DMS53 (cell line): ENCODE results near the gene DUS1L.
"Not testable (repeated sequence)": the region's sequence is repeated elsewhere in the genome, so short reads cannot be mapped to it uniquely, and the experiment has no call there.

Experiments used
- DNase-seq: peaks from one replicate; lab custom pipeline; 2025; lab: John Stamatoyannopoulos, UW

Gene DUS1L

DNA sequence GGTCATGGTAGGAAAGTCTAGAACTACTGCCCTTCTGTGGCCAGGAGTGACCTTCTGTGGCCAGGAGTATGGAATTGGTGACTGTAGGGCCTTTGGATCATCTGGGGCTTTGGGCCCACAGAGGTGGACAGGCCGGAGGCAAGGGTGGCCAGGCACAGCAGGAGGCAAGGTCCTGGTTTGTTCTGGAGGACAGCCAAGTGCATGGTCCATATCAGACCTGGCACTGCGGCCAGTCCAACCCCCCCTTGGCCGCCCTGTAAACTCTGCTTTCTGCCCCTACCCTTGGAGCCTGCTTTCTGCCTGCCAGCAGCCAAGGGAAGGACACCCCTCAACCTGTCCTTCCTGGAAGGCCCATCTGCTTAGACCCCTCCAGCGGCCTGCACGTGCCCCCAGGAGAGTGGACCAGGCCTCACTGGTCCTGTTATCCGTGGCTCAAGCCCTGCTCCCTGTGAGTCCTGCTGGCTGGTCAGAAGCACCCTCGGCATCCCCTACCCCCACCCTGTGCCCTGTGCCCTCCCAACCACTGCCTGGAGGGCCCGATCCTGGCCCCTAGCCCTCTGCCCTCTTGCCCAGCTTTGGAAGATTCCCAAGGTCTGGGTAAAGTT is 25.8 kb downstream of the DUS1L start:
- no peak for DNase-seq

- DNase-seq = not testable (repeated sequence)
These were observed 26.7 kb downstream of the DUS1L start for GRCh38 chr17:82038796-82039409.

DNA sequence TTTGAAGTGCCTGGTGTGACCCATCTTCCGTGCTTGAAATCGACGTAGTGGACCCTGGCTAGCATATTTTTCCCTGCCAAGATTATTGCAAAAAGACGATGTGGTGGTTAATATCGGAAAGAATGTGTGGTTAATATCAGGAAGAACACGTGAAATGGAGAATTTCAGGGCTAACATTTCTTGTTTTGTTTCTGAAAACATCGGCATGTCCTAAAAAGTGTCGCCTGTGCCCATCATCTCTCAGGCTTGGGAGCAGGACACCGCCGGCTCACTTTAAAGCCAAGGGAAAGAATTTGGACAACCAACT is 27.8 kb downstream of the DUS1L start:
- DNase-seq = peak; percentile 73

DNA sequence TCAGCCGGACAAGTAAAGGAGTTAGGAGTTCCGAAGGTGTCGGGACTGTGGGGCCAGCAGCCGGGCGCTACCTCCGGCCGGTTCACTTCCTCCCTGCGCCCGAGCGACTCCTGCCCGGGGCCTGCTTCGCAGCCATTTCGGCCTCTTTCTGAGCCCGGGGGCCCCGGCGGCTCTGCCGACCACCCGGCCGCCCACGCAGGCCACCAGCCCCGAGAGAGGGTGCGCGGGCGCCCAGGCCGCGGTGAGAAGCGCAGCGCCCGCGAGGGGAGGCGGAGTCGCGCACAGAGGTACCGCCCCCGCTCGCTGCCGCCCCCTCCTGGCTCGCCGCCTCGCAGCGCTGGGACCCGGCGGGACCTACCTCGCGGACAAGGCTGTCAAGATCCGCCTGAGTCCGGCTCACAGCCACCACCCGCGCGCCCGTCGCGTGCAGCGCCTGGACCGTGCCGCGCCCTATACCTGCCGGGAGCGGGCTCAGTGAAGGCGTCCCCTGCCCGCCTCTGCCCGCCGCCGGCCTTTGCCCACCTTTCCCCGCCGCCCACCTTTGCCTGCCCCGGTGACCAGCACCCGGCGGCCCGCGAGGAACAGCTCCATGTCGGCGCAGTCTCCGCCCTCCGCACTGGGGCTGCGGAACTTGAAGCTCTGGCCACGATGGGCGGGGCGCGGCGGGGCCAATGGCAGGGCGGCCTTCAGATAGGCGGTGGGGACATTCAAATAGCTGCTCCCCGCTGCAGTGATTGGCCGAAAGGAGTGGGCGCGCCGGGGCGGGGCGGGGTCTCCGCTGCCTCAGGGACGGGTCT is 28.3 kb downstream of the DUS1L start, which contains the start of gene DCXR:
Gene DCXR, minus strand, starts transcription at position 606 of the 797 bp plus-strand sequence. Its CDS starts 15 bp downstream, at position 591.
- DNase-seq = peak; percentile 99

- DNase-seq = peak; percentile 69
These were observed 28.9 kb downstream of the DUS1L start for GRCh38 chr17:82036634-82037091.

GRCh38 chr17:82035956-82036633 is 29.5 kb downstream of the DUS1L start:
- DNase-seq = no peak

DNA sequence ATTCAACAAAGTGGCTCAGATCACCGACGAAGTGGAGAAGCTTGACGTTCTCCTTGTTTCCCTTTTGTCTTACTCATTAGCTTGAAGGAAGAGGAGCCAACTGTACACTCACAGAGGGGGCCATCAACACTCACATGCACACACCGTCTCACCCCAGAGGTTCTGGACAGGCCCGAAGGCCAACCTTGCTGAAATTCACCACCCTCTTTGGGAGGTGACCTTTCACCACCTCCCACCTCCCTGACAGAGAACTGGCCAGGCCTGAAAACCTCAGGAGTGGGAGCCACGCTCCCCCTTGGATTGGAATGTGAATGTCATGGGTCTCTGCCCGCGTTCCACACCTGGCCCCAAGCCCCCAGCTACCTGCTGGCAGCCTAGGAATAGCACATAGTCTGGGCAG is 30.1 kb downstream of the DUS1L start:
- no peak for DNase-seq

DNA sequence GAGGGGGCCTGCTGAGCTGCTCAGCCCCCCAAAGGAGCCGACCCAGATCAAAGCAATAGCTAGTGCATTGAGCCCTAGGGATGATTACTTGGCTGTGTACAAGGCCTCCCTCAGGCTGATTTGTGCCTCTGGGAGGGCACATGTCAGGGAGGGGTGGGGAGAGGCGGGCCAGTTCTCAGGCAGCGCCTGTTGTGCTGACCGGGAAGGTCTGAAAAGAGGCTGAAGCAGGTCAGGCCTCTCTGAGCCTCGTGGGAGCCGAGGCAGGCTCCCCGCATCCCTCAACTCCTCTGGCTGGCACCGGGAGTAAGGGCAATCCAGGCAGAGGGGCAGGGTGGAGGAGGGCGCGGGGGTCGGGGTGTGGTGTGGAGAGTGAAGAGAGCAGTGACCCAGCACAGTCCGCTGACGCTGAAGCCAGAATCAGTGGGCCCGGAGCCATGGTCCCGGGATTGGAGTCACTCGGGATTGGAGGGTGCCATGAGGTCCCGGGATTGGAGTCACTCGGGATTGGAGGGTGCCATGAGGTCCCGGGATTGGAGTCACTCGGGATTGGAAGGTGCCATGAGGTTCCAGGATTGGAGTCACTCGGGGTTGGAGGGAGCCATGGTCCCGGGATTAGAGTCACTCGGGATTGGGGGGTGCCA is 31.1 kb downstream of the DUS1L start:
- DNase-seq = no peak

GRCh38 chr17:82033359-82034085 is 32.1 kb downstream of the DUS1L start:
- DNase-seq = no peak

DNA sequence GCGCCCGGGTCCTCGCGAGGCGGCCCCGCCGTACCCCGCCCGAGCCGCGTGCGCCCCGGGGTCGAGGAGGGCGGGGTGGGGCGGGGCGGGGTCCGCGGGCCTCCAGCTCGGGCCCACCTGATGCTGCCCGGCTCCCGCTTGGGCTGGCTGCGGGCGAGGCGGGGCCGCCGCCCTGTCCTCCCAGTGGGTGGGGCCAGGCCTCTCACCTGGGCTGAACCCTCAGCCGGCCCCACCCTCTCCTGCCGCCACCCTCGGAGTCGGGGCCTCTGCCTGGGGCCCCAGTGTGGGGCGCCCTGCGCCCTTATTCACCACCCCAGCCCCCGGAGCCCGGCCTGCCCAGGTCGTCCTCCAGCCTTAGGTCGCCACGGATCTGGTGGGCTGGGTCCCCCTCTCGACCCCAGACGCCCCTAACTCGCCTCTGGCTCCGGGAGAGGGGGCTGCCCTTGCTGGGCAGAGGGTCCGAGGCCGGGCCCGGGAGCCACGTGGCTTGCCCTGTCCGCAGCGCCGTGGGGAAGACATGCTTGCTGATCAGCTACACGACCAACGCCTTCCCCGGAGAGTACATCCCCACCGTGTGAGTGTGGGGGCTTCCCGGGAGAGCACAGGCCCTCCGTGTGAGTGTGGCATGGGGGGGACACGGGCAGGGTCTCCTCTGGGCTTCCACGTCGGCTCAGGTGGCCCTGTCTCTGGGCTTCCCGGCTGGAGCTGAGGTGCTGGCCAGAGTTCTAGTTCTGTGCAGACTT is 33.5 kb downstream of the DUS1L start:
- DNase-seq = peak; percentile 90

- DNase-seq = peak; percentile 92
These were observed 34.2 kb downstream of the DUS1L start, which contains the start of gene RAC3 for GRCh38 chr17:82031303-82031884. Gene RAC3, plus strand, starts transcription at chr17:82031678. Its CDS starts 84 bp downstream, at chr17:82031762.

DNA sequence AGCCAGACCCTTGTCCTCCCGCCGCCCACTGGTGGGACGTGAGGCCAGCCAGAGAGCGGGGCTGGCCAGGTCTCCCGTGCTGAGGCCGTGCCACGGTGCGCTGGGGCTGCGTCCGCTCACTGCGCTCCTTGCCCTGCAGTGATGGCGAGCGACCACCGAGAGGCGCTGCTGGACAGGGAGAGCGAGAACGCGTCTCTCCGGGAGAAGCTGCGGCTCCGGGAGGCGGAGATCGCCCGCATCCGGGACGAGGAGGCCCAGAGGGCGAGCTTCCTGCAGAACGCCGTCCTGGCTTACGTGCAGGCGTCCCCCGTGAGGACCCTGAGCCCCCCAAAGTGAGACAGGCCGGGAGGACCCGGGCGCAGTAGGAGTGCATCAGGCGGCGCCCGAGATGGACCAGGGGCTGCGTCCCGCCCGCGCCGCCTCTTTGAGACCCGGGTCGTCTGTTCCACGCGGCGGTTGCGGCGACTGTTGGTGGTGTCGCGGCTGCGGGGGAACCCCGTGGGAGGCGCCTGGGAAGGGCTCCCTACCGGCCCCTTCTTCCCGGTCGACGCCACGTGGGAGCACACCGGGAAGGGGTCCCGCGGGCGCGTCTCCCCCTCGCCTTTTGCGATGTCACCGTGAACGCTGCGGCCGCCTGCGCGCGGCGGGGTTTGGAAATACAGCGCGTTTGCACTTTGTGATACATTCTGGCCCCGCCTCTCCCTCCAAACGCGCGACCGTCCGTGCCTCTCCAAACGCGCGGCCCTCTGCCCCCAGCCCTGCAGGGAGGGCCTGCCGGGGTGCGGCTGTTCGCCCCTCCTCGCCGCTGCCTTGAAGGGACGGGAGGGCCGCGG is 34.9 kb downstream of the DUS1L start:
- DNase-seq = peak; percentile 97

DNA sequence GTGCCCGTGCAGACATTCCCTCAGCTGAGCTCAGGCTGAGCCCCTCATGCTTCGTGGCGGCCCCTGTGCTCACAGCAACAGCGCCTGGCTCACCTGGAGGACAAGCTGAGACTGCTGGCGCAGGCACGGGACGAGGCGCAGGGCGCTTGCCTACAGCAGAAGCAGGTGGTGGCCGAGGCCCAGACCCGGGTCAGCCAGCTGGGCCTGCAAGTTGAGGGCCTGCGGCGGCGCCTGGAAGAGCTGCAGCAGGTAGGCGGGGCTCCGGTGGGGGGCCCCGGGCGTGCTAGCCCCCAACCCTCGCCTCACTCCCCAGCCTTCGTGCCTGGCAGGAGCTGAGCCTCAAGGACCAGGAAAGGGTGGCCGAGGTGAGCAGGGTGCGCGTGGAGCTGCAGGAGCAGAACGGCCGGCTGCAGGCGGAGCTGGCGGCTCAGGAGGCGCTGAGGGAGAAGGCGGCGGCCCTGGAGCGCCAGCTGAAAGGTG is 35.6 kb downstream of the DUS1L start:
- DNase-seq = peak; percentile 76

- DNase-seq = no peak
These were observed 36.2 kb downstream of the DUS1L start for GRCh38 chr17:82029391-82029790.

DNA sequence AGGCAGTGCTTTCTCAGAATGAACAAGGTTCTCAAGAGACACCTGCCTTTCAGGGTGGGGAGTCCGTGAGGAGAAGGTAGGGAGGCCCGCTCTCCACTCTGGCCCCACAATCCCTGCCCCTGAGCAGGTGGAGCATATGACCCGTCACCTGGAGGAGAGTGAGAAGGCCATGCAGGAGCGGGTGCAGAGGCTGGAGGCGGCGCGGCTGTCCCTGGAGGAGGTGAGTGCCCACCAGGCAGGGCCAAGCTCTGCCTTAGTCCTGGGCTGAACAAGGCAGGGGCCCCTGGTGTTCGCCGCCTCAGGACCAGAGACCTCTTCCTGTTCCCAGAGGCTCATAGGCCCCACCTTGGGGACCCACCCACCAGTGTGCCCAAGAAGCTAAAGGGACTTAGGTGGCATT is 36.6 kb downstream of the DUS1L start:
- DNase-seq = no peak

DNA sequence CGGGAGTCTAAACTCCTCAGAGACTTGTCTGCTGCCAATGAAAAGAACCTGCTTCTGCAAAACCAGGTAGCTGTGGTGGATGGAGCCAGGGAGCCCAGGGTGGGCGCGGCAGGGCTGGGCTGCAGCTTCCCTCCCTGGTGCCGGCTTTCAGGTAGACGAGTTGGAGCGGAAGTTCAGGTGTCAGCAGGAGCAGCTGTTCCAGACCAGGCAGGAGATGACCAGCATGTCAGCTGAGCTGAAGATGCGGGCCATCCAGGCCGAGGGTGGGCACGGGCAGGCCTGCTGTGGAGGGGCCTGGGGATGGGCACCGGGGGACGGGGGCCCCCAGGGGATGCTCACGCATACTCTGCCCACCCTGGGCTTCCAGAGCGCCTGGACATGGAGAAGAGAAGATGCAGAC is 37.4 kb downstream of the DUS1L start:
- DNase-seq = no peak

GRCh38 chr17:82025401-82026107 is 40.0 kb downstream of the DUS1L start:
- no peak for DNase-seq

DNA sequence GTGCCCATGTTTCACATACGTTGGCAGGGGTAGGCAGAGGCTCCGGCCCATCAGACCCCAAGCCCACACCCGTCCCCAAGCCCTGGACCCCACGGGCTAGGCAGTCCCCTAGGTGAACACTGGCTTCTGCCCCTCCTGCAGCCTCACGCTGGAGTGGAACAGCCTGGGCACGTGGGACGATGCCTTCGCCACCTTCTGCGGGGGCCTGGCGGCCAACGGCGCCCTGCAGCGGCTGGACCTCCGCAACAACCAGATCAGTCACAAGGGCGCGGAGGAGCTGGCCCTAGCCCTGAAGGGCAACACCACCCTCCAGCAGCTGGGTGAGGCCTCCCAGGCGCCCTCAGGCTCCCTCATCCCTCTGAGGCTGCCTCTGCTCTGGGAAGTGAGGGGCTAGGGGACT is 40.7 kb downstream of the DUS1L start:
- no peak for DNase-seq
